K562 (cell line): ENCODE measurements around the gene POFUT2. TPM values are rescaled to one million over a fixed set of nuclear protein-coding genes. Genes with fewer than 3 reads are reported as not detected.

Experiments used
- ATAC-seq: fragments of 200-7000 bp; cut with Tn5 transposase; 3 replicates; pipeline ENCODE4 v1.9.1; 2020; ENCODE audit warnings: moderate library complexity
- BruUV-seq: library from RNA; stranded (reverse); fragments of 400-500 nt; replicated peaks from 2 replicates; lab custom pipeline; 2021; lab: Mats Ljungman, UMichigan
- CTCF ChIA-PET: fragments of 300-600 bp; formaldehyde crosslinking; extraction: SDS; loops from one replicate; lab custom pipeline; 2021; ENCODE audit warnings: low intra/inter-chr PET ratio; lab: Yijun Ruan, JAX
- POLR2A ChIA-PET: fragments of 300-600, 350-650 bp; sonication (Branson Sonifier 250); formaldehyde crosslinking; extraction: SDS; loops from one replicate; lab custom pipeline; 2021; ENCODE audit warnings: antibody characterized with exemption, inconsistent platforms; lab: Yijun Ruan, JAX
- DNase-seq, 4 experiments: peaks; one replicate each; pipeline versions ENCODE4 v3.0.0 to v3.0.0-alpha.2; 2011 to 2018; ENCODE audit warnings: low spot score in 3 of 4, mixed read lengths in 3 of 4; ENCODE audit errors: extremely low read depth in 1 of 4
- FAIRE-seq: peaks from 2 replicates; lab custom pipeline; 2011; peaks lifted over from hg19 to GRCh38; lab: Jason Lieb, UNC
- H2AFZ ChIP-seq: 2 replicates; pipeline ENCODE4 v1.6.0; 2011; ENCODE audit warnings: low read depth, low read length, control low read depth, inconsistent platforms
- H3K27ac ChIP-seq: fragments of 200-600 bp; 3 replicates; pipeline ENCODE4 v1.8.0; 2011; ENCODE audit warnings: low read depth, mild to moderate bottlenecking, control low read depth, inconsistent platforms, low read length, moderate library complexity, mixed read lengths; ENCODE audit errors: extremely low read depth
- H3K27me3 ChIP-seq, 2 experiments: fragments of 300-600 bp in 1 of 2; 2 replicates in 1 of 2; 3 replicates in 1 of 2; pipeline versions ENCODE4 v1.6.0 to v1.8.0; 2011; ENCODE audit warnings: inconsistent platforms in 2 of 2, low read length in 2 of 2, mild to moderate bottlenecking in 1 of 2, mixed read lengths in 1 of 2, moderate library complexity in 1 of 2; ENCODE audit not compliant: control insufficient read depth in 2 of 2, insufficient read depth in 2 of 2
- H3K36me3 ChIP-seq: fragments of 300-600 bp; 3 replicates; pipeline ENCODE4 v1.8.0; 2011; ENCODE audit warnings: mild to moderate bottlenecking, low read length, inconsistent platforms; ENCODE audit not compliant: control insufficient read depth, insufficient read depth
- H3K4me1 ChIP-seq, 2 experiments: fragments of 200-600 bp in 1 of 2; replicated peaks in 1 of 2; 2 replicates in 1 of 2; 3 replicates in 1 of 2; pipeline versions ENCODE4 v1.5.1 to v1.8.0; 2011; ENCODE audit warnings: inconsistent platforms in 2 of 2, low read length in 2 of 2, mild to moderate bottlenecking in 1 of 2, mixed read lengths in 1 of 2, moderate library complexity in 1 of 2; ENCODE audit not compliant: control insufficient read depth in 2 of 2, insufficient read depth in 2 of 2
- H3K4me2 ChIP-seq: 2 replicates; pipeline ENCODE4 v1.6.1; 2011; ENCODE audit warnings: low read length, control low read depth, inconsistent platforms, mixed read lengths; ENCODE audit not compliant: insufficient read depth
- H3K4me3 ChIP-seq: fragments of 200-600 bp; sonication (generic), shearing (Covaris generic); 2 replicates; pipeline ENCODE4 v1.5.1; 2016; ENCODE audit warnings: control low read depth, inconsistent platforms
- H3K79me2 ChIP-seq: fragments of 200-600 bp; 3 replicates; pipeline ENCODE4 v1.8.0; 2011; ENCODE audit warnings: low read length, inconsistent platforms; ENCODE audit not compliant: control insufficient read depth, insufficient read depth
- H3K9ac ChIP-seq, 2 experiments: 2 replicates each; pipeline versions ENCODE4 v1.6.0 to v1.6.1; 2011; ENCODE audit warnings: low read depth in 2 of 2, low read length in 2 of 2, control low read depth in 1 of 2, inconsistent platforms in 1 of 2, mild to moderate bottlenecking in 1 of 2, mixed read lengths in 1 of 2; ENCODE audit not compliant: insufficient read depth in 1 of 2
- H3K9me1 ChIP-seq: one replicate; pipeline ENCODE4 v1.6.0; 2011; ENCODE audit warnings: inconsistent platforms, mild to moderate bottlenecking, low read length, moderate library complexity; ENCODE audit not compliant: control insufficient read depth, insufficient read depth
- H3K9me3 ChIP-seq: replicated peaks from 2 replicates; pipeline ENCODE4 v1.5.1; 2011; ENCODE audit warnings: low read depth, low read length, inconsistent platforms; ENCODE audit not compliant: control insufficient read depth, insufficient read depth
- H4K20me1 ChIP-seq: replicated peaks from 2 replicates; pipeline ENCODE4 v1.6.1; 2011; ENCODE audit warnings: low read length, inconsistent platforms, mixed read lengths; ENCODE audit not compliant: control insufficient read depth, insufficient read depth
- BRD4 ChIP-seq: fragments of 200-600 bp; sonication (generic); IDR thresholded peaks from 2 replicates; pipeline ENCODE4 v1.6.1; 2017; ENCODE audit warnings: inconsistent platforms
- FOXA3 ChIP-seq, 2 experiments: fragments of 450-650 bp in 1 of 2; sonication (generic) in 1 of 2; formaldehyde crosslinking; IDR thresholded peaks in 1 of 2; conservative IDR thresholded peaks in 1 of 2; 2 replicates each; pipeline versions ENCODE4 v1.4.0 to v1.8.0; 2020 to 2022; ENCODE audit warnings: mild to moderate bottlenecking in 2 of 2, missing genetic modification reagents in 1 of 2
- NR2C1 ChIP-seq, 2 experiments: fragments of 450-650 bp; IDR thresholded peaks; 2 replicates each; pipeline ENCODE4 v1.6.1; 2017; ENCODE audit warnings: mild to moderate bottlenecking in 2 of 2, antibody characterized with exemption in 1 of 2, inconsistent platforms in 1 of 2, missing compliant biosample characterization in 1 of 2, missing genetic modification characterization in 1 of 2
- ZBTB7A ChIP-seq: IDR thresholded peaks from 2 replicates; pipeline ENCODE4 v1.6.1; 2011; ENCODE audit warnings: low read depth, mild to moderate bottlenecking, low read length, moderate library complexity, borderline replicate concordance; ENCODE audit not compliant: control insufficient read depth
- ZKSCAN1 ChIP-seq: fragments of 150-350 bp; IDR thresholded peaks from 2 replicates; pipeline ENCODE4 v1.6.1; 2016; ENCODE audit warnings: low read depth, low read length
- WGBS: fragments of 100-300 bp; shearing (Covaris generic); methylation state at CpG from one replicate; pipeline ENCODE4 v1.1.6; 2016; ENCODE audit warnings: low coverage, mixed read lengths; ENCODE audit not compliant: insufficient coverage; ENCODE audit errors: missing lambda C conversion rate; 5-methylcytosine and 5-hydroxymethylcytosine counted together
- in situ Hi-C: fragments of 300-500 bp; cut with MboI; formaldehyde crosslinking; loops from 4 replicates; pipeline ENCODE4 v1.15.0; 2018; ENCODE audit warnings: inconsistent platforms, mixed read lengths
- intact Hi-C: fragments of 100-400 bp; cut with micrococcal nuclease; formaldehyde crosslinking; loops from 2 replicates; pipeline ENCODE4 v1.14.2; 2022
- polyA plus RNA-seq, 8 experiments: library from polyadenylated mRNA; depleted of rRNA in 4 of 8; stranded (reverse) in 5 of 8; unstranded in 3 of 8; fragments of >200 nt; fragmentation: Nextera tagmentation in 2 of 8; fragmentation: Illumina TruSeq in 1 of 8; extraction: Ambion mirVana in 2 of 8; extraction: Trizol in 1 of 8; gene quantifications; 2 replicates each; pipeline versions ENCODE4 v1.2.1 to v1.2.3, GENCODE V29; 2011 to 2014; ENCODE audit warnings: inconsistent platforms in 1 of 8, missing spikeins in 1 of 8
- total RNA-seq, 7 experiments: library from RNA; depleted of rRNA in 6 of 7; stranded (reverse); fragments of >200 nt in 6 of 7; fragmentation: Illumina TruSeq in 2 of 7; extraction: Trizol in 2 of 7; gene quantifications; 2 replicates each; pipeline versions ENCODE4 v1.2.1 to v1.2.3, GENCODE V29; 2011 to 2021; ENCODE audit warnings: low replicate concordance in 1 of 7
- TF ChIP-seq, protein P1 (sequence below): sonication (generic); formaldehyde crosslinking; IDR thresholded peaks from 2 replicates; pipeline ENCODE4 v1.8.1; 2023; ENCODE audit warnings: mild to moderate bottlenecking, missing genetic modification reagents
- TF ChIP-seq, protein P2 (sequence below): fragments of 450-650 bp; formaldehyde crosslinking; conservative IDR thresholded peaks from 2 replicates; pipeline ENCODE4 v1.4.0; 2022; ENCODE audit warnings: mild to moderate bottlenecking, missing genetic modification characterization

Gene POFUT2
- total and polyA plus RNA-seq, 9 of the 15 experiments (the other 6 are each of a cell fraction or from before 2014, with no cell fraction given), result 1.1 to 24.2 (median 11.0) TPM

DNA sequence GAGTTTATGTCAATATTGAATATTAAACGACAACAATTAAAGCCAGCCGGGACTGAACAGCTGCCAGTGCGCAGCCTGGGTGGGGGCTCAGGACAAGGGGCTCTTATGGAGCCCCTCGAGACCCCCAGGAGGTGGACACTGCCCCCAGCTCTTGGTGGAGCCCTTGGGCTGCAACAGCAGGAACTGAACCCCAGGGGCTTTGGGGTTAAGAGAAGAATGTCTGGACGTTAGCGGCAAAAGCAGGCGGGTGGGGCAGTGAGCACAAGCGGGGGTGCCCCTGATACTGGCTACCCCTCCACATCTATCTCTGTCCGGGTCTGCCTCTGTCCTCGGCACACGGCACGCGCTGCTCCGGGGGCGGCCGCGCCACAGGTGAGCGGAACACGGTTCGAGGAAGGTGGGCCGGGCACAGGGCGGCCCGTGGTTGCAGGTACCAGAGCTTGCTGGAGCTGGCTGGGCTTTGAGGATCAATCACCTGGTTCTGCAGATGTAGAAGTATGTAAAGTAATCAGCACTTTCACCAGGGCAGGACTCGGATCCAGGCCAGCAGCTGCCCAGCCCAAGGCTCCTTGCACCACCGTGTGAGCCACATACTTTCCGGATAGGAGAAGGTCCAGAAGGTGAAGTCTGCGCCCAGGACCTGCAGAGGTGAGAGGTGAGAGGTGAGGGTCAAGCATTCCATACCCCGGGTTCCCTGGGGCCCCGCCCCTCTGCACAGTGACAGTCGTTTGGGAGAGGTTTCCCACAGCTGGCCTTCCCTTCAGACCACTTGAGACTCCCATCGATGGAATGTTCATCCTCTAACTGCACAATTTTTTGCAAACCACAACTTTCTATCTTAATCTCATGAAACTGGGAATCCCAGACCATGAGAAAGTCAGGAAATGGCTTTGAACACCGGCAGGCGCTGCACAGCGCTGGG lies 12.4 kb upstream of the POFUT2 start:
- no TSS peak for BruUV-seq
- intact Hi-C loops, result loop anchor here (5.0 kb wide), 1 partner anchor 57 kb away; no protein-coding TSS in a partner anchor

More for the DNA sequence above, 12.4 kb upstream of the POFUT2 start:
- in situ Hi-C loops, result loop anchor here (5.0 to 10.0 kb wide), 2 partner anchors 132 to 525 kb away; no protein-coding TSS in a partner anchor
- no peak for TF ChIP-seq BRD4
- TF ChIP-seq NR2C1 (IDR thresholded peaks at IDR 0.05), result no peak
- TF ChIP-seq NR2C1 (tag; IDR thresholded peaks at IDR 0.05), result peak; percentile 55; the same call in 1 of the 2 replicates
- 0 out of 2 replicates have a peak, but pooled peaks have one; percentile 50 for TF ChIP-seq ZBTB7A
- TF ChIP-seq, protein P1, sequence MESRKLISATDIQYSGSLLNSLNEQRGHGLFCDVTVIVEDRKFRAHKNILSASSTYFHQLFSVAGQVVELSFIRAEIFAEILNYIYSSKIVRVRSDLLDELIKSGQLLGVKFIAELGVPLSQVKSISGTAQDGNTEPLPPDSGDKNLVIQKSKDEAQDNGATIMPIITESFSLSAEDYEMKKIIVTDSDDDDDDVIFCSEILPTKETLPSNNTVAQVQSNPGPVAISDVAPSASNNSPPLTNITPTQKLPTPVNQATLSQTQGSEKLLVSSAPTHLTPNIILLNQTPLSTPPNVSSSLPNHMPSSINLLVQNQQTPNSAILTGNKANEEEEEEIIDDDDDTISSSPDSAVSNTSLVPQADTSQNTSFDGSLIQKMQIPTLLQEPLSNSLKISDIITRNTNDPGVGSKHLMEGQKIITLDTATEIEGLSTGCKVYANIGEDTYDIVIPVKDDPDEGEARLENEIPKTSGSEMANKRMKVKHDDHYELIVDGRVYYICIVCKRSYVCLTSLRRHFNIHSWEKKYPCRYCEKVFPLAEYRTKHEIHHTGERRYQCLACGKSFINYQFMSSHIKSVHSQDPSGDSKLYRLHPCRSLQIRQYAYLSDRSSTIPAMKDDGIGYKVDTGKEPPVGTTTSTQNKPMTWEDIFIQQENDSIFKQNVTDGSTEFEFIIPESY, result 0 out of 2 replicates have a peak, but pooled peaks have one; percentile 21
- TF ChIP-seq FOXA3 (CRISPR knock-in tag; conservative IDR thresholded peaks at IDR 0.05 in 1 of 2, IDR thresholded peaks at IDR 0.05 in 1 of 2), result 0 out of 4 replicates have a peak, but pooled peaks of 1 of the 2 experiments have one; percentile 8
- no peak for TF ChIP-seq ZKSCAN1
- TF ChIP-seq, protein P2, sequence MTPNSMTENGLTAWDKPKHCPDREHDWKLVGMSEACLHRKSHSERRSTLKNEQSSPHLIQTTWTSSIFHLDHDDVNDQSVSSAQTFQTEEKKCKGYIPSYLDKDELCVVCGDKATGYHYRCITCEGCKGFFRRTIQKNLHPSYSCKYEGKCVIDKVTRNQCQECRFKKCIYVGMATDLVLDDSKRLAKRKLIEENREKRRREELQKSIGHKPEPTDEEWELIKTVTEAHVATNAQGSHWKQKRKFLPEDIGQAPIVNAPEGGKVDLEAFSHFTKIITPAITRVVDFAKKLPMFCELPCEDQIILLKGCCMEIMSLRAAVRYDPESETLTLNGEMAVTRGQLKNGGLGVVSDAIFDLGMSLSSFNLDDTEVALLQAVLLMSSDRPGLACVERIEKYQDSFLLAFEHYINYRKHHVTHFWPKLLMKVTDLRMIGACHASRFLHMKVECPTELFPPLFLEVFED (CRISPR knock-in tag), result no peak
- WGBS, result 54% methylated on average over 34 of the region's 34 CpGs
- no peaks in the 10 kb centered on the region for H4K20me1 ChIP-seq
- ChIA-PET CTCF (no interaction called here), POLR2A (interaction anchor here (1.2 kb wide), 1 partner anchor 12 kb away, joined by 4 read pairs; the partner anchor contains the start of gene POFUT2)
- H3K27me3 ChIP-seq, result peaks cover 0 to 34% of the 10 kb centered on the region in 2 experiments; a peak in 2 of 5 replicates
- no peaks in the 10 kb centered on the region for H3K36me3 ChIP-seq
- H2AFZ ChIP-seq, result peak overlapping the region; percentile 79
- no peaks in the 10 kb centered on the region for H3K79me2 ChIP-seq
- DNase-seq, result no peak
- H3K4me1 ChIP-seq, result peaks cover 17 to 53% of the 10 kb centered on the region in 2 experiments
- no peaks in the 10 kb centered on the region for H3K9me3 ChIP-seq
- no peak for ATAC-seq
- H3K4me3 ChIP-seq, result no peak overlapping the region
- no peak for FAIRE-seq
- no peaks in the 10 kb centered on the region for H3K9me1 ChIP-seq
- peak overlapping the region; percentile 47 to 80; a peak in 3 of 4 replicates for H3K9ac ChIP-seq
- peak overlapping the region; percentile 68; the same call in 1 of the 2 replicates for H3K4me2 ChIP-seq
- peak overlapping the region; percentile 31; the same call in 1 of the 3 replicates for H3K27ac ChIP-seq
